Endothelial cell of umbilical vein (primary cell): ENCODE measurements around the gene AGFG1. TPM values are rescaled to one million over a fixed set of nuclear protein-coding genes. Genes with fewer than 3 reads are reported as not detected.

ENCODE experiments used
- BruUV-seq: library from RNA; stranded (reverse); fragments of 400-500 nt; replicated peaks from 2 replicates; lab custom pipeline; 2021; lab: Mats Ljungman, UMichigan
- CTCF ChIA-PET: fragments of 300-600, 350-600 bp; sonication (Branson Sonifier 250); formaldehyde crosslinking; loops from one replicate; lab custom pipeline; 2021; ENCODE audit warnings: antibody characterized with exemption, inconsistent platforms; lab: Charles Lee
- POLR2A ChIA-PET: fragments of 300-600, 350-600 bp; sonication (Branson Sonifier 250); formaldehyde crosslinking; loops from one replicate; lab custom pipeline; 2021; ENCODE audit warnings: antibody characterized with exemption, inconsistent platforms; lab: Charles Lee
- DNase-seq: peaks from one replicate; pipeline ENCODE4 v3.0.0-alpha.2; 2011; ENCODE audit warnings: low read depth, low spot score
- FAIRE-seq: peaks from 2 replicates; lab custom pipeline; 2011; peaks lifted over from hg19 to GRCh38; lab: Jason Lieb, UNC
- H2AFZ ChIP-seq: 2 replicates; pipeline ENCODE4 v1.6.0; 2012; ENCODE audit warnings: low read depth, low read length, control low read depth, inconsistent platforms
- H3K27ac ChIP-seq: 2 replicates; pipeline ENCODE4 v1.5.1; 2011; ENCODE audit warnings: low read depth, mild to moderate bottlenecking, control low read depth, low read length, moderate library complexity; ENCODE audit not compliant: insufficient read depth
- H3K27me3 ChIP-seq, 2 experiments: 2 replicates each; pipeline versions ENCODE4 v1.6.0 to v1.6.1; 2011; ENCODE audit warnings: low read length in 2 of 2, mixed read lengths in 1 of 2; ENCODE audit not compliant: control insufficient read depth in 2 of 2, insufficient read depth in 2 of 2
- H3K36me3 ChIP-seq, 2 experiments: 2 replicates in 1 of 2; 3 replicates in 1 of 2; pipeline ENCODE4 v1.5.1; 2011; ENCODE audit warnings: low read length in 2 of 2, mild to moderate bottlenecking in 1 of 2, moderate library complexity in 1 of 2; ENCODE audit not compliant: control insufficient read depth in 2 of 2, insufficient read depth in 2 of 2; ENCODE audit errors: extremely low read depth in 1 of 2
- H3K4me1 ChIP-seq: 3 replicates; pipeline ENCODE4 v1.5.1; 2011; ENCODE audit warnings: mild to moderate bottlenecking, low read length; ENCODE audit not compliant: control insufficient read depth, insufficient read depth; ENCODE audit errors: extremely low read depth
- H3K4me2 ChIP-seq: 2 replicates; pipeline ENCODE4 v1.6.1; 2011; ENCODE audit warnings: low read length, control low read depth, mixed read lengths; ENCODE audit not compliant: insufficient read depth
- H3K4me3 ChIP-seq, 3 experiments: fragments of 200-600 bp in 1 of 3; sonication (generic), shearing (Covaris generic) in 1 of 3; replicated peaks in 1 of 3; 2 replicates each; pipeline ENCODE4 v1.5.1; 2011 to 2016; ENCODE audit warnings: control low read depth in 3 of 3, low read length in 3 of 3, mild to moderate bottlenecking in 2 of 3, inconsistent platforms in 1 of 3, low read depth in 1 of 3, moderate library complexity in 1 of 3; ENCODE audit not compliant: insufficient read depth in 1 of 3
- H3K79me2 ChIP-seq: 2 replicates; pipeline ENCODE4 v1.6.0; 2012; ENCODE audit warnings: low read length, inconsistent platforms; ENCODE audit not compliant: control insufficient read depth, insufficient read depth
- H3K9ac ChIP-seq: replicated peaks from 2 replicates; pipeline ENCODE3; 2011; ENCODE audit warnings: low read length, control low read depth; ENCODE audit not compliant: insufficient read depth; ENCODE audit errors: extremely low read depth
- H3K9me1 ChIP-seq: replicated peaks from 3 replicates; pipeline ENCODE4 v1.6.0; 2011; ENCODE audit warnings: mild to moderate bottlenecking, low read length; ENCODE audit not compliant: control insufficient read depth, insufficient read depth; ENCODE audit errors: extremely low read depth
- H3K9me3 ChIP-seq: replicated peaks from 2 replicates; pipeline ENCODE4 v1.5.1; 2012; ENCODE audit warnings: low read length, inconsistent platforms; ENCODE audit not compliant: control insufficient read depth, insufficient read depth
- H4K20me1 ChIP-seq: replicated peaks from 2 replicates; pipeline ENCODE3; 2011; ENCODE audit warnings: mild to moderate bottlenecking, low read length; ENCODE audit not compliant: control insufficient read depth, insufficient read depth; ENCODE audit errors: extremely low read depth
- CTCF ChIP-seq, 2 donors: IDR thresholded peaks; 1 replicate in 1 of 2; 2 replicates in 1 of 2; pipeline ENCODE4 v1.5.1; 2011; ENCODE audit warnings: low read length in 2 of 2, mild to moderate bottlenecking in 2 of 2, moderate library complexity in 2 of 2, control low read depth in 1 of 2, inconsistent platforms in 1 of 2, low read depth in 1 of 2; ENCODE audit not compliant: insufficient read depth in 1 of 2; ENCODE audit errors: extremely low read depth in 1 of 2
- EZH2 ChIP-seq: IDR thresholded peaks from 2 replicates; pipeline ENCODE4 v1.6.1; 2012; ENCODE audit warnings: borderline replicate concordance, low read depth, mild to moderate bottlenecking, moderate library complexity, low read length, inconsistent platforms; ENCODE audit not compliant: severe bottlenecking
- FOS ChIP-seq: IDR thresholded peaks from 2 replicates; pipeline ENCODE4 v1.6.1; 2011; ENCODE audit warnings: mild to moderate bottlenecking, low read length, moderate library complexity, borderline replicate concordance; ENCODE audit not compliant: insufficient read depth
- GATA2 ChIP-seq: IDR thresholded peaks from 2 replicates; pipeline ENCODE4 v1.7.0; 2011; ENCODE audit warnings: low read depth, mild to moderate bottlenecking, moderate library complexity, mixed read lengths, low read length; ENCODE audit not compliant: insufficient read length, insufficient read depth
- JUN ChIP-seq: IDR thresholded peaks from 2 replicates; pipeline ENCODE4 v1.6.1; 2011; ENCODE audit warnings: borderline replicate concordance, low read depth; ENCODE audit not compliant: insufficient read length, insufficient read depth
- MYC ChIP-seq: IDR thresholded peaks from one replicate; pipeline ENCODE4 v1.6.1; 2011; ENCODE audit warnings: mild to moderate bottlenecking, low read depth, low read length
- POLR2A ChIP-seq: IDR thresholded peaks from 2 replicates; pipeline ENCODE4 v1.6.1; 2012; ENCODE audit warnings: low read depth, mild to moderate bottlenecking, control low read depth, low read length
- POLR2AphosphoS5 ChIP-seq: IDR thresholded peaks from 2 replicates; pipeline ENCODE4 v1.6.1; 2012; ENCODE audit warnings: low read depth, mild to moderate bottlenecking, control low read depth, low read length, moderate library complexity; ENCODE audit not compliant: insufficient read depth
- dilution Hi-C: fragments of 300-500 bp; cut with MboI; formaldehyde crosslinking; loops from one replicate; pipeline ENCODE4 v1.15.0; 2019; ENCODE audit warnings: low sequenced_read_pairs; ENCODE audit not compliant: extremely low pct_ligation_motif_present
- intact Hi-C: fragments of 100-400 bp; cut with micrococcal nuclease; formaldehyde crosslinking; loops from one replicate; pipeline ENCODE4 v1.10.0; 2022
- polyA plus RNA-seq, 4 experiments: library from polyadenylated mRNA; depleted of rRNA in 3 of 4; stranded (reverse) in 3 of 4; unstranded in 1 of 4; fragments of >200 nt; gene quantifications; 2 replicates each; pipeline versions ENCODE4 v1.2.1 to v1.2.3, GENCODE V29; 2011 to 2012; ENCODE audit warnings: missing spikeins in 1 of 4
- total RNA-seq: library from RNA; stranded (reverse); gene quantifications from 2 replicates; pipeline ENCODE4 v1.2.3, GENCODE V29; 2021
- TF ChIP-seq, protein P1 (sequence below): IDR thresholded peaks from 2 replicates; pipeline ENCODE4 v1.6.1; 2011; ENCODE audit not compliant: insufficient read depth, insufficient read length

AGFG1 gene
- total and polyA plus RNA-seq, 2 donors (not counting 3 experiments of a cell fraction or from before 2014, with no cell fraction given): 87.9 to 106 TPM

DNA sequence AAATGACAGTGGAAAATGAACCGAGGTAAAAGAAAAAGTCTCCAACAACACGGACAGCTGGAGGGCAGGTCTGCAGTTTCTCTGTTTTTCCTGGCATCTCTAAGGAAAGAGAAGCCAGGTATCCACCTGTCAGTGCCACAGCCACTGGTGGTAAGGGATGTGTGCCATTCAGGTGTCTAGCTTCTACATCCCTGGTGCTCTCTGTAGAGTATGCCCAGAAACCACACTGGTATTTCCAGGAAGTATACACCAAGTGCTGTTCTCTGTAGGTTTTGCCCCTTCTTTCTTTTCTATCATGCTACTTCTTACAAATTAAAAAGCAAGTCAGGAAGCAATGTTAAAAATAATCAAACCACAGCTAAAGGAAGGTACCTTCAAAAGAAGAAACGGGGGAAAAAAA lies 7.6 kb upstream of the AGFG1 start:
- TF ChIP-seq MYC: no peak
- no peak for TF ChIP-seq CTCF (IDR thresholded peaks at IDR 0.05; ENCODE audit: extremely low read depth in 1 of 2, insufficient read depth in 1 of 2, low read depth in 1 of 2, low read length in 2 of 2)
- TF ChIP-seq GATA2: no peak
- no peak for TF ChIP-seq EZH2
- no peak for TF ChIP-seq FOS
- no peak for TF ChIP-seq POLR2AphosphoS5
- no peak for TF ChIP-seq POLR2A
- TF ChIP-seq, protein P1, sequence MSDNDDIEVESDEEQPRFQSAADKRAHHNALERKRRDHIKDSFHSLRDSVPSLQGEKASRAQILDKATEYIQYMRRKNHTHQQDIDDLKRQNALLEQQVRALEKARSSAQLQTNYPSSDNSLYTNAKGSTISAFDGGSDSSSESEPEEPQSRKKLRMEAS: no peak
- no peak for TF ChIP-seq JUN
- FAIRE-seq (no peak), DNase-seq (no peak)
- no peaks in the 10 kb centered on the region for H3K4me1 ChIP-seq
- no peaks in the 10 kb centered on the region for H3K9me1 ChIP-seq
- intact Hi-C loops: no loop called here
- no peak overlapping the region for H3K9ac ChIP-seq
- CTCF ChIA-PET: interaction anchor here (1.3 kb wide), 1 partner anchor 9 kb away, joined by 3 read pairs; no protein-coding TSS in a partner anchor
- no TSS peak for BruUV-seq
- no peak overlapping the region for H3K27ac ChIP-seq
- POLR2A ChIA-PET: no interaction called here
- H3K36me3 ChIP-seq: no peaks in the 10 kb centered on the region
- H3K27me3 ChIP-seq: no peaks in the 10 kb centered on the region
- H3K79me2 ChIP-seq: no peaks in the 10 kb centered on the region
- dilution Hi-C loops: no loop called here
- no peaks in the 10 kb centered on the region for H4K20me1 ChIP-seq
- H3K9me3 ChIP-seq: no peaks in the 10 kb centered on the region
- H3K4me2 ChIP-seq: no peak overlapping the region
- H3K4me3 ChIP-seq: no peak overlapping the region
- no peak overlapping the region for H2AFZ ChIP-seq
